GM20000 (cell line): Measurements from ENCODE around the gene NPHS2.

Source experiments
- DNase-seq: peaks from one replicate; pipeline ENCODE4 v3.0.0; 2012; ENCODE audit warnings: low spot score
- TF ChIP-seq, protein P1 (sequence below): IDR thresholded peaks from 2 replicates; pipeline ENCODE4 v1.5.1; 2012; ENCODE audit warnings: mild to moderate bottlenecking, control low read depth; ENCODE audit errors: extremely low read depth, missing control alignments

The NPHS2 gene

DNA sequence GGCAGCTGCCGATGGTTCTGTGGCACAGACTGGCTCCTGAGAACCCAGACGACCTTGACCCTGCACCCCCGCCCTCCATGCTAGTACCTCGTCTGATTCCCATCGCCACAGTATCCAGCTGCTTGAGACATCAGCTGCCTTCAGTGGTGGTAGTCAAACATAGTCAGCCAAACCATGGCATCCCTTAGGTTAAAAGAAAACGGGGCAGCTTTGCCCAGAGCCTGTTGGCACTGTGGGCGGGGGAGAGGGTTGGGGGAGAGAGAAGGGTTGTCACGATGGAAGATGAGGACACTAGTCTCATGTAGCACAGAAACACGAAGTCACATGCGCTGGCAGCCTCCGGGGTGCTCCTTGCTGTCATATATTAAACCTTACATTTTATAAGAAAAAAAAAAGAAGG is 14.9 kb upstream of the NPHS2 start:
- DNase-seq, result peak; percentile 9
- TF ChIP-seq, protein P1, sequence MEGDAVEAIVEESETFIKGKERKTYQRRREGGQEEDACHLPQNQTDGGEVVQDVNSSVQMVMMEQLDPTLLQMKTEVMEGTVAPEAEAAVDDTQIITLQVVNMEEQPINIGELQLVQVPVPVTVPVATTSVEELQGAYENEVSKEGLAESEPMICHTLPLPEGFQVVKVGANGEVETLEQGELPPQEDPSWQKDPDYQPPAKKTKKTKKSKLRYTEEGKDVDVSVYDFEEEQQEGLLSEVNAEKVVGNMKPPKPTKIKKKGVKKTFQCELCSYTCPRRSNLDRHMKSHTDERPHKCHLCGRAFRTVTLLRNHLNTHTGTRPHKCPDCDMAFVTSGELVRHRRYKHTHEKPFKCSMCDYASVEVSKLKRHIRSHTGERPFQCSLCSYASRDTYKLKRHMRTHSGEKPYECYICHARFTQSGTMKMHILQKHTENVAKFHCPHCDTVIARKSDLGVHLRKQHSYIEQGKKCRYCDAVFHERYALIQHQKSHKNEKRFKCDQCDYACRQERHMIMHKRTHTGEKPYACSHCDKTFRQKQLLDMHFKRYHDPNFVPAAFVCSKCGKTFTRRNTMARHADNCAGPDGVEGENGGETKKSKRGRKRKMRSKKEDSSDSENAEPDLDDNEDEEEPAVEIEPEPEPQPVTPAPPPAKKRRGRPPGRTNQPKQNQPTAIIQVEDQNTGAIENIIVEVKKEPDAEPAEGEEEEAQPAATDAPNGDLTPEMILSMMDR, result no peak

DNA sequence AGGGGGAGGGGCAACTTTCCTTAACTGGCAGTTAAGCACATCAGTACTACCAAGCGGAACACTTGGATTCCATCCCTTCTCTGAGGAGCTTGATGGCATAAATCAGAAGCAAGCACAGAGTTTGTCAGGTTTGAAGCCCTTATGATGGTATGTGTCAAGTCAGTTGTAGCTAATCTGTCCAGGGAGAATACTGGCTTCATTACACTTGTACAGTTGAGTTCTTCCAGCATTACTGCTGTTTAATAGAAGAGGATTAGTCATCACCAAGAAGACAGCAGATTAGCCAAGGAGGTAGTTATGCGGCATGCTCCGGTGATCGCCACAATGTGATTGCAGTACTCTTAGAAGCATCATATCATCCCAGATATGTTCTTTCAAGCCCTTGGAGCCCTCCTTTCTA is 13.8 kb upstream of the NPHS2 start:
- TF ChIP-seq, protein P1, result no peak
- no peak for DNase-seq

DNA sequence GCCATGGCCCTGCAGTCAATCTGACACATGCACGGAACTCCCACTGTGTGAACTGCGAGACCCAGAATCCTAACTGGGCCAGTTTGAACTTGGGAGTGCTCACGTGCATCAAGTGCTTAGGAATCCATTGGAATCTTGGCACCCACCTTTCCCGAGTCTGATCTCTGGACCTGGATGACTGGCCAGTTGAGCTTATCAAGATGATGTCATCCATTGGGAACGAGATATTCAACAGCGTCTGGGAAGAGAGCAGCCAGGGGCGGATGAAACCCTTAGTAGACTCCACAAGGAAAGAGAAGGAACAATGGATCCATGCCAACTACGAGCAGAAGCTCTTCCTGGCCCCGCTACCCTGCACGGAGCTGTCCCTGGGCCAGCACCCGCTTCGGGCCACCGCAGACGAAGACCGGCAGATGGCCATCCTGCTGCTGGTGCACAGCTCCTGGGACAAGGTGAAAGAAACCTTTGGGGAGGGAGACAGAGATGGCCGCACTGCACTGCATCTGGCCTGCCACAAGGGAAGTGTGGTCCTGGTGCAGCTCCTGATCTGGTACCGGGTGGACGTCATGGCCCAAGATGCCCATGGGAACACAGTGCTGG is 12.8 kb upstream of the NPHS2 start:
- peak; percentile 15 for DNase-seq
- TF ChIP-seq, protein P1, result no peak

DNA sequence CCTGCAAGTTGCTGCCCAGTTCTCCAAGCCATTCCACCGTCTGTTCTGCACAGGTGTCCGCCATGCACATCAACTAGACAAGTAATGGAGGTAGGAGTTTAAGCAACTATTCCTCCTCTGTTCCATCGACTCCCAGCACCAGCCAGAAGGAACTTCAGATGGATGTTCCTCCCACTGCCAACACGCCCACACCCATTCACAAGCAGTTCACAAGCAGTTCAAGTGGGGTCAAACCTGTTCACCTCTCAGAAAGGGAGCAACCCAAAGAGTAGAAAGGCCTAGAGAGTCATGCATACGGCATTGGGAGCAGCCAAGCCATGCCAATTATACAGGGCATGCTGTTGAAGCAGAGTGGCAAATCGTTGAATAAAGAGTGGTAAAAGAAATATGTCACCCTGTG is 11.6 kb upstream of the NPHS2 start:
- DNase-seq, result no peak
- TF ChIP-seq, protein P1, result no peak

DNA sequence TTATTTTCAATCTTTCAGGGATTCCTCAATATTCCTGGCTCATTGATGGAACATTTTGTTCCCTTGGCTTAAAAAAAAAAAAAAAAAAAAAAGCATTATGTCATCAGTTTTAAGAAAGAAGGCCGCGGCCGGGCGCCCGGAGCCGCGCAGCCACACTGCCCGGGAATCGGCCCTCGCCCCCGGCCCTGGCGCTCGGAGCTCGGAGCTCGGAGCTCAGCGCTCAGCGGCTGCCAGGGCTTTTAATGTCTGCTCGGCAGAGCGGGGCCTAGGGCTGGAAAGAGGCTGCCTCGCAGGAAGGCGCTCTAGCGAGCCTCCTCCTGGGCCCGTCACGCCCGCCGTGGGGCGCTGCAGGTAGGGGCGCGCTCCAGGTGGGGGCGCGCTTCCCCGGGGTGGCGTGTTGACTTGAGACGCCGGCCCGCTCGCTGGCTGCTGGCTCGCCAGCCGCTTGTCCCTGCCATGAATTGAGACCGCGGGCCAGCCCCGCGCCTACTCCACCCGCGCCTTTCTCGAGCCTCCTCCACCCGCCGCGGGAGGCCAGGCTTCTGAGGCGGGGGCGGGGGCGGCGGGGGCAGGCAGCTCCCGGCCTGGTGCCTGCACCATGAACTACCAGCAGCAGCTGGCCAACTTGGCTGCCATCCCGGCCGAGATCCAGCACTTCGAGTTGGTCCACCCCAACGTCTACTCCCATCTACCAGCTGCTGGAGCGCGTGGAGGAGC is 10.5 kb upstream of the NPHS2 start:
- TF ChIP-seq, protein P1, result no peak
- DNase-seq, result no peak

DNA sequence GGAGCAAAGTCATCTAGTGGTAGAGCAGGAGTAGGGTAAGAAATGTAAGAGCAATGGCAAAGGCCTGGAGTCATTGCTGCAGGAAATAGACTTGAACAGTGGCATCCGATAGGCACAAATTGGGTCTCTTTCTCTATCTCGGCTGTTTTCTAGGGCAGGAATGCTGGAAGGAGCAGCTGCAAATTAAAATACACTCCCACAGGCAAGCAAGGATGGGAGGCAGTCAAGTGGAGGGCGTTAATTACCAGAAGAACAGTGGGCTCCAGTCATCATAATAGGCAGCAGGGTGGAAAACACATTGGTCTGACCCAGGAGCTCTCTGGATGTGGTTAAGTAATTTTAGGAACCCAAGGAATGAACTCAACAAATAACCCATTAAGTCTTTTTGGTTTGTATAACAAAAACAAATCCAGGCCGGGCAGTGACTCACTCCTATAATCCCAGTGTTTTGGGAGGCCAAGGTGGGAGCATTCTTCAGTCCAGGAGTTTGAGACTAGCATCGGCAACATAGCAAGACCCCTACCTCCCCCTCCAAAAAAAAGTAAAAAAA is 8.1 kb upstream of the NPHS2 start:
- TF ChIP-seq, protein P1, result no peak
- no peak for DNase-seq

DNA sequence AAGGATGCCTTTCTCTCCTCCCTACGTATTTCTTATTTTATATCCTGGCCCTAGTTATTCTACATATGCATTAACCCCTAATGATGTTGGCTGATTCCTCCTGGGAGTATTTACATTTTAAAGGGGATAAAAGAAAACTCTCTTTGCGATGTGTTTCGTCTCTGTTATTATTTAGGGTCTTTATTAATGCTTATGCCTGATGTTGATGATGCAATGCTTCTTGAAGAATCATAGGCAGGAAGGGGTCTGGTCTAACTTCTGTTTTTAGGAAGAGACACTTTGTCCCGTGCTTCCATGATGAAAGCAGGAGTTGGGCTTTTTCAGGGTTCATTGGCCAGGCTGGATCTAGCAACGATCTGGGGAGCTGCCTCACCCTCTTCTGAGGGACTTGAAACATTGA is 761 bp upstream of the NPHS2 start:
- no peak for DNase-seq
- TF ChIP-seq, protein P1, result no peak
